Endodermal cell (in vitro differentiated cells): ENCODE data around the gene BSN. TPM values are rescaled to one million over a fixed set of nuclear protein-coding genes. Genes with fewer than 3 reads are reported as not detected.

Source experiments
- DNase-seq: peaks from one replicate; pipeline ENCODE4 v3.0.0-alpha.2; 2017
- H3K27ac ChIP-seq: 2 replicates; pipeline ENCODE4 v1.5.1; 2013; ENCODE audit warnings: mild to moderate bottlenecking, low read depth, low read length, moderate library complexity
- H3K27me3 ChIP-seq: 2 replicates; pipeline ENCODE4 v1.6.1; 2013; ENCODE audit warnings: mild to moderate bottlenecking, low read length, moderate library complexity; ENCODE audit not compliant: insufficient read depth, control insufficient read depth, poor library complexity, severe bottlenecking
- H3K36me3 ChIP-seq: 2 replicates; pipeline ENCODE4 v1.7.0; 2013; ENCODE audit warnings: mild to moderate bottlenecking, low read length, moderate library complexity; ENCODE audit not compliant: control insufficient read depth, insufficient read depth
- H3K4me1 ChIP-seq: one replicate; pipeline ENCODE4 v1.7.0; 2013; ENCODE audit warnings: low read length; ENCODE audit not compliant: control insufficient read depth, insufficient read depth
- H3K4me3 ChIP-seq: 2 replicates; pipeline ENCODE4 v1.5.1; 2013; ENCODE audit warnings: mild to moderate bottlenecking, low read length, moderate library complexity
- H3K9ac ChIP-seq: 2 replicates; pipeline ENCODE4 v1.6.1; 2013; ENCODE audit warnings: mild to moderate bottlenecking, low read length, moderate library complexity; ENCODE audit not compliant: poor library complexity, severe bottlenecking; ENCODE audit errors: extremely low read depth
- H3K9me3 ChIP-seq: 2 replicates; pipeline ENCODE4 v1.6.1; 2013; ENCODE audit warnings: mild to moderate bottlenecking, low read length, moderate library complexity; ENCODE audit not compliant: control insufficient read depth
- H3K27ac Mint-ChIP-seq: 2 replicates; pipeline ENCODE4 v1.8.0; 2020; ENCODE audit warnings: mixed read lengths
- H3K27me3 Mint-ChIP-seq: 2 replicates; pipeline ENCODE4 v1.8.0; 2021; ENCODE audit warnings: mild to moderate bottlenecking, mixed read lengths; ENCODE audit not compliant: insufficient read depth
- H3K36me3 Mint-ChIP-seq: 2 replicates; pipeline ENCODE4 v1.8.0; 2020; ENCODE audit warnings: low read depth, mixed read lengths
- H3K4me1 Mint-ChIP-seq: 2 replicates; pipeline ENCODE4 v1.8.0; 2020; ENCODE audit warnings: mixed read lengths
- H3K4me3 Mint-ChIP-seq: 2 replicates; pipeline ENCODE4 v1.8.0; 2020; ENCODE audit warnings: mild to moderate bottlenecking, moderate library complexity, mixed read lengths
- H3K9me3 Mint-ChIP-seq: 2 replicates; pipeline ENCODE4 v1.8.0; 2020; ENCODE audit warnings: mild to moderate bottlenecking, mixed read lengths
- CTCF ChIP-seq: fragments of 200-600 bp; sonication (generic); conservative IDR thresholded peaks from 2 replicates; pipeline ENCODE4 v1.5.0; 2021; ENCODE audit warnings: antibody characterized with exemption, mild to moderate bottlenecking
- WGBS, 2 experiments: methylation state at CpG; one replicate each; pipeline versions ENCODE4 v1.1.5 to v1.1.7; 2013; ENCODE audit warnings: missing lambda C conversion rate in 2 of 2, mixed read lengths in 1 of 2; ENCODE audit not compliant: insufficient coverage in 1 of 2, insufficient read length in 1 of 2; 5-methylcytosine and 5-hydroxymethylcytosine counted together
- total RNA-seq, 2 donors: library from RNA; stranded (reverse); fragmentation: NEBNext Ultra II Directional in 1 of 2; extraction: Animal tissue kit (Norgen Biotek cat#: 25700) in 1 of 2; gene quantifications; 2 replicates in 1 of 2; 3 replicates in 1 of 2; pipeline ENCODE4 v1.2.1, GENCODE V29; 2021

BSN gene
- total RNA-seq, 2 donors from 2014 or later, result 2.4 to 2.5 TPM

GRCh38 chr3:49539659-49540560, 14.4 kb upstream of the BSN start:
- Mint-ChIP-seq H3K4me3 (peak overlapping the region; percentile 62), H3K4me1 (peaks cover 4% of the 10 kb centered on the region), H3K36me3 (no peaks in the 10 kb centered on the region), H3K9me3 (no peaks in the 10 kb centered on the region), H3K27ac (peak overlapping the region; percentile 79), H3K27me3 (peaks cover 26% of the 10 kb centered on the region)
- peak; percentile 95 for TF ChIP-seq CTCF
- DNase-seq, result peak; percentile 98
- Histone ChIP-seq H3K4me1 (no peaks in the 10 kb centered on the region), H3K9me3 (peaks cover 4% of the 10 kb centered on the region), H3K4me3 (peak overlapping the region; percentile 80), H3K27me3 (peaks cover 15% of the 10 kb centered on the region), H3K36me3 (no peaks in the 10 kb centered on the region), H3K27ac (peak overlapping the region; percentile 82), H3K9ac (peak overlapping the region; percentile 62)
- 0 to 2% methylated on average over 19 to 63 of the region's 63 CpGs for WGBS, 2 experiments

GRCh38 chr3:49552087-49552486, 2.2 kb upstream of the BSN start:
- Histone ChIP-seq H3K9me3 (no peaks in the 10 kb centered on the region), H3K9ac (no peak overlapping the region), H3K36me3 (no peaks in the 10 kb centered on the region), H3K27ac (no peak overlapping the region), H3K27me3 (peaks cover 12% of the 10 kb centered on the region), H3K4me1 (peaks cover 4% of the 10 kb centered on the region), H3K4me3 (no peak overlapping the region)
- TF ChIP-seq CTCF, result no peak
- H3K36me3 Mint-ChIP-seq, result no peaks in the 10 kb centered on the region
- no peaks in the 10 kb centered on the region for H3K9me3 Mint-ChIP-seq
- DNase-seq, result no peak
- H3K27me3 Mint-ChIP-seq, result peaks cover 13% of the 10 kb centered on the region
- H3K4me3 Mint-ChIP-seq, result no peak overlapping the region
- peaks cover 15% of the 10 kb centered on the region for H3K4me1 Mint-ChIP-seq
- no peak overlapping the region for H3K27ac Mint-ChIP-seq

- Histone ChIP-seq H3K27me3 (peaks cover 12% of the 10 kb centered on the region), H3K36me3 (no peaks in the 10 kb centered on the region), H3K4me3 (peak overlapping the region; percentile 98), H3K27ac (peak overlapping the region; percentile 88), H3K9ac (no peak overlapping the region), H3K9me3 (no peaks in the 10 kb centered on the region), H3K4me1 (peaks cover 4% of the 10 kb centered on the region)
- Mint-ChIP-seq H3K4me1 (peaks cover 15% of the 10 kb centered on the region), H3K27me3 (peaks cover 14% of the 10 kb centered on the region), H3K4me3 (peak overlapping the region; percentile 84), H3K36me3 (no peaks in the 10 kb centered on the region), H3K27ac (peak overlapping the region; percentile 95), H3K9me3 (no peaks in the 10 kb centered on the region)
- WGBS, 2 experiments, result 65 to 70% methylated on average over 8 of the region's 8 CpGs
- DNase-seq, result no peak
- no peak for TF ChIP-seq CTCF
Measured at GRCh38 chr3:49553324-49553691, 969 bp upstream of the BSN start.
